Heart left ventricle (tissue), 16 donors: Measurements from ENCODE around the gene ACCSL. TPM values are rescaled to one million over a fixed set of nuclear protein-coding genes. Genes with fewer than 3 reads are reported as not detected.

Experiments used
- ATAC-seq, 4 donors: fragments of 200-7000 bp; cut with Tn5 transposase; one replicate each; pipeline ENCODE4 v1.9.1; 2020 to 2022; ENCODE audit warnings: moderate library complexity in 4 of 4, mild to moderate bottlenecking in 3 of 4, moderate number of reproducible peaks in 1 of 4
- DNase-seq, 5 donors: peaks; one replicate each; pipeline ENCODE4 v3.0.0-alpha.2; 2020
- H3K27ac ChIP-seq, 12 donors: fragments of 200-600 bp; sonication (generic) in 4 of 12; one replicate each; pipeline versions ENCODE4 v1.5.0 to v1.8.0; 2016 to 2022; ENCODE audit warnings: mild to moderate bottlenecking in 2 of 12
- H3K27me3 ChIP-seq, 9 donors: fragments of 200-600 bp; sonication (generic) in 2 of 9; one replicate each; pipeline versions ENCODE4 v1.5.1 to v1.8.0; 2016 to 2022; ENCODE audit warnings: mild to moderate bottlenecking in 3 of 9
- H3K36me3 ChIP-seq, 9 donors: fragments of 200-600 bp; sonication (generic) in 2 of 9; one replicate each; pipeline versions ENCODE4 v1.5.0 to v1.8.0; 2018 to 2022; ENCODE audit warnings: mild to moderate bottlenecking in 2 of 9
- H3K4me1 ChIP-seq, 12 donors: fragments of 200-600 bp; sonication (generic) in 4 of 12; one replicate each; pipeline versions ENCODE4 v1.5.0 to v1.8.0; 2016 to 2022; ENCODE audit warnings: mild to moderate bottlenecking in 3 of 12
- H3K4me3 ChIP-seq, 12 donors: fragments of 200-600 bp; sonication (generic) in 4 of 12; one replicate each; pipeline versions ENCODE4 v1.5.0 to v1.8.0; 2017 to 2022; ENCODE audit warnings: mild to moderate bottlenecking in 9 of 12, moderate library complexity in 4 of 12
- H3K9me3 ChIP-seq, 12 donors: fragments of 200-600 bp; sonication (generic) in 4 of 12; one replicate each; pipeline versions ENCODE4 v1.5.0 to v1.8.0; 2016 to 2022; ENCODE audit warnings: mild to moderate bottlenecking in 1 of 12
- CTCF ChIP-seq, 12 donors: fragments of 200-600 bp; sonication (generic) in 4 of 12; IDR thresholded peaks; one replicate each; pipeline versions ENCODE4 v1.5.0 to v1.8.0; 2018 to 2022; ENCODE audit warnings: antibody characterized with exemption in 12 of 12, mild to moderate bottlenecking in 5 of 12
- POLR2A ChIP-seq, 2 donors: fragments of 450-650 bp; IDR thresholded peaks; one replicate each; pipeline ENCODE4 v1.6.1; 2017; ENCODE audit warnings: antibody characterized with exemption in 2 of 2, mild to moderate bottlenecking in 2 of 2, moderate library complexity in 2 of 2
- WGBS, 4 donors: extraction: QIAGEN DNeasy Blood & Tissue Kit in 2 of 4; methylation state at CpG; one replicate each; pipeline versions ENCODE4 v1.1.5 to v1.1.7; 2013 to 2018; 5-methylcytosine and 5-hydroxymethylcytosine counted together
- intact Hi-C, 10 donors: fragments of 100-400 bp; cut with DNase I; formaldehyde crosslinking; loops; one replicate each; pipeline versions ENCODE4 v1.11.1 to v1.14.2; 2022
- long read RNA-seq, 3 donors: library from polyadenylated mRNA; unstranded; transcript quantifications; one replicate each; pipeline ENCODE4 v2.0.0, GENCODE V29; 2020 to 2021
- polyA plus RNA-seq, 2 donors: library from polyadenylated mRNA; stranded (reverse); fragments of 200-250 nt; gene quantifications; one replicate each; pipeline ENCODE4 v1.2.3, GENCODE V29; 2013
- total RNA-seq, 9 donors: library from RNA; depleted of rRNA in 2 of 9; stranded (reverse); fragments of >200 nt in 2 of 9; fragmentation: NEBNext Ultra II Directional in 3 of 9; extraction: Animal tissue kit (Norgen Biotek cat#: 25700) in 3 of 9; gene quantifications; one replicate each; pipeline versions ENCODE4 v1.1.0 to v1.2.4, GENCODE V29; 2016 to 2023
- donor health status: ischemic (EF 13 %, LVEDD 7.1; RV severe dilation, severe dysfunction).
- donor health status: healthy with polysubstance abuse.
- donor health status: DM: no; HTN: yes; CAD: no.
- donor health status: DM: no; HTN: no; CAD: no.
- donor health status: ischemic (EF 25% LVEDD 6.9; RV normal size, moderate dysfunction).
- donor health status: ischemic (EF 25% LVEDD 5.7; RV mildly dilated, moderate dysfunction).
- donor health status: healthy.
- donor health status: DM: yes; HTN: yes; CAD: no.
- donor health status: ischemic (EF 35%, LVEDD 5.7; RV mildly dilated, moderate dysfunction).
- donor health status: nonischemic (EF 11% LVEDD 7.7; RV severe dilation, severe dysfunction).
- donor health status: DM: yes; HTN: yes; CAD: no.
- donor health status: PGD.
- donor health status: ischemic (EF 29% LVEDD 5.4; RV normal size, mild dysfunction).
- donor health status: nonischemic (EF 23%, LVEDD 6.1; RV moderate dilation, normal function).

Gene ACCSL
- total RNA-seq (not detected), polyA plus RNA-seq (not detected)
- long read RNA-seq, donor 1, result 0 reads
- long read RNA-seq, donor 2, result 0 reads
- long read RNA-seq, donor 3, result 0 reads

DNA sequence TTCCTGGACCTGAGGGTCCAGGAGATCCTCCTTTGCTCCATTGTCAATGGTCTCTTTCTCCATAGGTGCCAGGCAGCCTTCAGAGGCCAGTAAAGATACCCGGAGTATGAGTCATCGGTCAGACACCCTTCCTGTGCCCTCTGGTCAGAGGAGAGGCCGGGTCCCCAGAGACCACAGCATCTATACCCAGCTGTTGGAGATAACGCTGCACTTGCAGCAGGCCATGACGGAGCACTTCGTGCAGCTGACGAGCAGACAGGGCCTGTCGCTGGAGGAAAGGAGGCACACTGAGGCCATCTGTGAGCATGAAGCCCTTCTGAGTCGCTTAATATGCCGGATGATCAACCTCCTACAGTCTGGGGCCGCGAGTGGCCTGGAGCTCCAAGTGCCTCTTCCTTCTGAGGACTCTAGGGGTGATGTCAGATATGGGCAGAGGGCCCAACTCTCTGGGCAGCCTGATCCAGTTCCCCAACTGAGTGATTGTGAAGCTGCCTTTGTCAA, at the start of gene ACCSL:
TSS of gene ACCSL (plus strand) at position 51 of the 501 bp plus-strand sequence. CDS start at position 107, 56 bp downstream.
- WGBS, 4 donors, result 74 to 82% (median 79%) methylated on average over 6 to 12 of the region's 12 CpGs
- H3K9me3 ChIP-seq, result no peaks in the 10 kb centered on the region
- peak in 3 of 4 donors; percentile 28 to 65 (median 50) for ATAC-seq

DNA sequence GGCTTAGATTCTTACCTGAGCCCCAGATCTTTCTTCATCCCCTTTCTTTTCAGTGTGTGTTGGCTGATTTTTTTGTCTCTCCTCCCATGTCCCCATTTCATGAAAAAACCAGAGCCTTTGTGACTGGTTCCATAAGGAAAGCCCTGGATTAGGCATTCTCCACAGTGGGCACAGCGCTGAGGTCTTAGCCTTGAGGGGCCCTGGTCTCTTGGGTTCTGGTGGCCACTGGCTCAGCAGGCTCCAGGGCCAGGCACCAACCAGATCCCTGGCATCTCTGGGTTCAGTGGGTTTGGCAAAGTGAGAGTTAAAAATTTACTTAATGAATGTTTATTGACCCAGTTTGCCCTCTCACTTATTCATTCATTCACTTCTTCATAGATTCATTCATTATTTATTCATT, 49.5 kb upstream of the ACCSL start:
- DNase-seq (no peak), ATAC-seq (no peak)
- Histone ChIP-seq H3K4me1 (peaks cover 0 to 12% (median 5%) of the 10 kb centered on the region in 12 donors), H3K9me3 (no peaks in the 10 kb centered on the region), H3K36me3 (no peaks in the 10 kb centered on the region), H3K4me3 (no peak overlapping the region), H3K27me3 (no peaks in the 10 kb centered on the region), H3K27ac (no peak overlapping the region)
- intact Hi-C loops, result no loop called here
- no peak for TF ChIP-seq POLR2A (IDR thresholded peaks at IDR 0.05)
- no peak for TF ChIP-seq CTCF (IDR thresholded peaks at IDR 0.05)
- WGBS, 4 donors, result 93 to 100% (median 98%) methylated on average over 1 of the region's 1 CpG

More for the DNA sequence above, at the start of gene ACCSL:
- H3K27me3 ChIP-seq, result no peaks in the 10 kb centered on the region
- no peak within 1 kb of the TSS for H3K4me3 ChIP-seq
- H3K27ac ChIP-seq, result no peak within 1 kb of the TSS
- intact Hi-C loops, result loop anchor here in 1 of 10 donors (10.0 kb wide), 1 partner anchor 57 kb away; no protein-coding TSS in a partner anchor
- TF ChIP-seq POLR2A (IDR thresholded peaks at IDR 0.05) (no peak), CTCF (IDR thresholded peaks at IDR 0.05) (no peak)
- H3K4me1 ChIP-seq, result no peaks in the 10 kb centered on the region
- H3K36me3 ChIP-seq, result no peaks in the 10 kb centered on the region
- DNase-seq, result no peak

- ATAC-seq (no peak), DNase-seq (no peak)
- Histone ChIP-seq H3K9me3 (no peaks in the 10 kb centered on the region), H3K27me3 (no peaks in the 10 kb centered on the region), H3K4me3 (no peak overlapping the region), H3K27ac (no peak overlapping the region), H3K36me3 (no peaks in the 10 kb centered on the region), H3K4me1 (peaks cover 0 to 6% (median 0%) of the 10 kb centered on the region in 12 donors)
- intact Hi-C loops, result no loop called here
- no peak for TF ChIP-seq CTCF (IDR thresholded peaks at IDR 0.05)
- no peak for TF ChIP-seq POLR2A (IDR thresholded peaks at IDR 0.05)
- WGBS, 4 donors, result 46 to 94% (median 75%) methylated on average over 2 of the region's 2 CpGs
These were observed 47.0 kb upstream of the ACCSL start for GRCh38 chr11:44000731-44001130.

- Histone ChIP-seq H3K27me3 (no peaks in the 10 kb centered on the region), H3K27ac (no peak overlapping the region), H3K36me3 (no peaks in the 10 kb centered on the region), H3K4me1 (peaks cover 0 to 9% (median 0%) of the 10 kb centered on the region in 12 donors), H3K9me3 (no peaks in the 10 kb centered on the region), H3K4me3 (no peak overlapping the region)
- ATAC-seq, result no peak
- intact Hi-C loops, result no loop called here
- DNase-seq, result no peak
- 86 to 90% (median 89%) methylated on average over 18 of the region's 18 CpGs for WGBS, 4 donors
- TF ChIP-seq CTCF (IDR thresholded peaks at IDR 0.05) (no peak), POLR2A (IDR thresholded peaks at IDR 0.05) (no peak)
These were observed 45.3 kb upstream of the ACCSL start for GRCh38 chr11:44002191-44003093.
